ENCODE results near the gene MAST4. TPM values are rescaled to one million over a fixed set of nuclear protein-coding genes. Genes with fewer than 3 reads are reported as not detected.

The MAST4 gene
- total RNA-seq, 4 donors from 2014 or later, result 55.3 to 148 (median 110) TPM

GRCh38 chr5:66867618-66868322, 271.6 kb downstream of the MAST4 start:
- no peak overlapping the region for H3K27ac ChIP-seq
- TF ChIP-seq POLR2A (IDR thresholded peaks at IDR 0.05) (no peak), CTCF (IDR thresholded peaks at IDR 0.05) (no peak)
- H3K4me1 ChIP-seq, result peaks cover 0 to 10% (median 0%) of the 10 kb centered on the region in 3 donors
- DNase-seq, result no peak
- intact Hi-C loops (cut with DNase I), result no loop called here
- WGBS, 2 donors, result 70 to 79% methylated on average over 1 of the region's 1 CpG
- no peaks in the 10 kb centered on the region for H3K9me3 ChIP-seq
- no peaks in the 10 kb centered on the region for H3K36me3 ChIP-seq
- H3K27me3 ChIP-seq, result no peaks in the 10 kb centered on the region
- H3K4me3 ChIP-seq, result no peak overlapping the region

GRCh38 chr5:66869347-66869746, 273.2 kb downstream of the MAST4 start:
- intact Hi-C loops (cut with DNase I), result no loop called here
- DNase-seq, result no peak
- TF ChIP-seq POLR2A (IDR thresholded peaks at IDR 0.05) (no peak), CTCF (IDR thresholded peaks at IDR 0.05) (no peak)
- 73 to 79% methylated on average over 6 of the region's 6 CpGs for WGBS, 2 donors
- H3K9me3 ChIP-seq, result no peaks in the 10 kb centered on the region
- H3K4me3 ChIP-seq, result no peak overlapping the region
- no peaks in the 10 kb centered on the region for H3K36me3 ChIP-seq
- H3K27me3 ChIP-seq, result no peaks in the 10 kb centered on the region
- no peak overlapping the region for H3K27ac ChIP-seq
- peaks cover 0 to 10% (median 0%) of the 10 kb centered on the region in 3 donors for H3K4me1 ChIP-seq

GRCh38 chr5:66870708-66871107, 274.5 kb downstream of the MAST4 start:
- no peaks in the 10 kb centered on the region for H3K36me3 ChIP-seq
- 94 to 97% methylated on average over 4 to 10 of the region's 10 CpGs for WGBS, 2 donors
- H3K9me3 ChIP-seq, result no peaks in the 10 kb centered on the region

GRCh38 chr5:66871651-66872050, 275.5 kb downstream of the MAST4 start:
- peaks cover 0 to 10% (median 0%) of the 10 kb centered on the region in 3 donors for H3K4me1 ChIP-seq
- intact Hi-C loops (cut with DNase I), result no loop called here
- no peak for DNase-seq
- H3K27ac ChIP-seq, result no peak overlapping the region
- no peaks in the 10 kb centered on the region for H3K9me3 ChIP-seq
- no peaks in the 10 kb centered on the region for H3K36me3 ChIP-seq
- no peak for TF ChIP-seq POLR2A (IDR thresholded peaks at IDR 0.05)
- H3K4me3 ChIP-seq, result no peak overlapping the region
- WGBS, 2 donors, result 90 to 97% methylated on average over 4 to 5 of the region's 5 CpGs
- no peaks in the 10 kb centered on the region for H3K27me3 ChIP-seq

More at GRCh38 chr5:66870708-66871107, 274.5 kb downstream of the MAST4 start:
- DNase-seq, result no peak
- H3K27ac ChIP-seq, result no peak overlapping the region
- intact Hi-C loops (cut with DNase I), result no loop called here
- no peaks in the 10 kb centered on the region for H3K27me3 ChIP-seq
- TF ChIP-seq POLR2A (IDR thresholded peaks at IDR 0.05) (no peak), CTCF (IDR thresholded peaks at IDR 0.05) (no peak)
- H3K4me3 ChIP-seq, result no peak overlapping the region
- H3K4me1 ChIP-seq, result peaks cover 0 to 10% (median 0%) of the 10 kb centered on the region in 3 donors

GRCh38 chr5:66872736-66873331, 276.6 kb downstream of the MAST4 start:
- DNase-seq, result no peak
- Histone ChIP-seq H3K9me3 (no peaks in the 10 kb centered on the region), H3K36me3 (no peaks in the 10 kb centered on the region), H3K4me3 (no peak overlapping the region), H3K4me1 (peaks cover 0 to 10% (median 0%) of the 10 kb centered on the region in 3 donors), H3K27ac (no peak overlapping the region), H3K27me3 (no peaks in the 10 kb centered on the region)
- intact Hi-C loops (cut with DNase I), result no loop called here
- TF ChIP-seq POLR2A (IDR thresholded peaks at IDR 0.05) (no peak), CTCF (IDR thresholded peaks at IDR 0.05) (no peak)
- WGBS, 2 donors, result 86 to 96% methylated on average over 6 of the region's 6 CpGs

All from esophagus squamous epithelium (tissue), 5 donors.